Fibroblast of skin of left biceps (primary cell): ENCODE results near the gene NPAS2.

Experiments used
- DNase-seq, 2 experiments: peaks; one replicate each; pipeline ENCODE4 v3.0.0-alpha.2; 2013; ENCODE audit warnings: low read depth in 2 of 2

Gene NPAS2

GRCh38 chr2:100793982-100794381, 26.0 kb upstream of the NPAS2 start:
- DNase-seq, result no peak

GRCh38 chr2:100796499-100797100, 23.3 kb upstream of the NPAS2 start:
- no peak for DNase-seq

GRCh38 chr2:100799686-100800085, 20.3 kb upstream of the NPAS2 start:
- no peak for DNase-seq

- no peak for DNase-seq
Measured at GRCh38 chr2:100800915-100801314, 19.0 kb upstream of the NPAS2 start.

- DNase-seq, result no peak
Measured at GRCh38 chr2:100801402-100801801, 18.5 kb upstream of the NPAS2 start.

- DNase-seq, result no peak
Measured at GRCh38 chr2:100802066-100802465, 17.9 kb upstream of the NPAS2 start.

- DNase-seq, result no peak
Measured at GRCh38 chr2:100803334-100803733, 16.6 kb upstream of the NPAS2 start.

- DNase-seq, result no peak
Measured at GRCh38 chr2:100806550-100806949, 13.4 kb upstream of the NPAS2 start.

GRCh38 chr2:100807707-100808106, 12.2 kb upstream of the NPAS2 start:
- no peak for DNase-seq

- no peak for DNase-seq
Measured at GRCh38 chr2:100808582-100808981, 11.4 kb upstream of the NPAS2 start.

GRCh38 chr2:100809506-100809905, 10.4 kb upstream of the NPAS2 start:
- no peak for DNase-seq

- DNase-seq, result no peak
Measured at GRCh38 chr2:100810603-100811145, 9.3 kb upstream of the NPAS2 start.

- no peak for DNase-seq
Measured at GRCh38 chr2:100812116-100812515, 7.8 kb upstream of the NPAS2 start.

GRCh38 chr2:100812573-100812972, 7.4 kb upstream of the NPAS2 start:
- DNase-seq, result no peak

GRCh38 chr2:100813527-100813926, 6.4 kb upstream of the NPAS2 start:
- no peak for DNase-seq

- DNase-seq, result no peak
Measured at GRCh38 chr2:100814043-100814442, 5.9 kb upstream of the NPAS2 start.

- DNase-seq, result no peak
Measured at GRCh38 chr2:100814453-100814852, 5.5 kb upstream of the NPAS2 start.

GRCh38 chr2:100817388-100817985, 2.5 kb upstream of the NPAS2 start:
- no peak for DNase-seq

- DNase-seq, result no peak
Measured at GRCh38 chr2:100818003-100818605, 1.8 kb upstream of the NPAS2 start.

- DNase-seq, result peak; percentile 46 to 50
Measured at GRCh38 chr2:100818606-100819369, 1.2 kb upstream of the NPAS2 start.

GRCh38 chr2:100820273-100820522, 259 bp downstream of the NPAS2 start:
- DNase-seq, result no peak

GRCh38 chr2:100820523-100821254, 750 bp downstream of the NPAS2 start:
- DNase-seq, result no peak
